ENCODE results near the gene MB21D2.
"Not testable (repeated sequence)": the region's sequence is repeated elsewhere in the genome, so short reads cannot be mapped to it uniquely, and the experiment has no call there.

Gene MB21D2

DNA sequence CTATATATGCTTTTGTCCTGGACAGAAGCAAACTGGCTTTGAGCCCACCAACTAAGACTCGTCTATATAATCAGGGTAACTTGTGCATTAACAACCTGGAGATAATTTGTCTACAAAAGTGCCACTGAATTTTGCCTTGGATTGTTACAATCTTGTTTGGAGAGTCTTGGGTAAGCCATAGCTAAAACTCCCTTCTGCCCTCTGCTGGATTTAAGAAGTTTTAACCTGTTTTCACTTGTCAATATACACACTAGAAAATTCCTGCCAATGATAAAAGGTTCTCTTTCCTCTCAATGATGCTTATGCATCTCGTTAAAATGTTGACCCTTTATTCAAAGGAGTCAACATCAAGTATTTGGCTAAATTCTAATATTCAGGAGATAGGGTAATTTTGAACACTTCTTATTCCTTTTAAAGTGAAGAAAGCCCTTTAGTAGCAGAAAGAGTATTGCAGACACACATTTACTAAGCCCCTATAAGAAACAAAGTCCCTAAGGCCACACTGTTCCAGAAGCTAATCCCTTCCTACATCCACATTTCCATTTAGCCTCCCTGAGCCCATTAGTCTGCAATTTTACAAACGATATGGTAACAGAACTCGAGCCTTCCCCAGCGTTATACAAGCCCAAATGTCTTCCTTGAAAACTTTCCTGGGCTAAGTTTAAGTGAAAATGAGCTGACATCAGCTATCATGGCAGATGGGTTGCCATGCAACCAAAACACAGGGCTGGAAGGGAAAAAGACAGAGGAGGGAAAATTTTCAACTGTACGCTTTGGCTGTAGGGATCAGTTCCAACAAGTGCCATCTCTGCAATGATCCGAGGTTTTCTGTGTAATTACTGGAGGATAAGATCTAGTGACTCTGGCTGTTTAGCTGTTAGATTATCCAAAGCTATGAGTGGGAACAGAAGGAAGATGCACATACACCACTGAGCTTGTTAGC, 114.4 kb downstream of the MB21D2 start:
- no peak for DNase-seq

DNA sequence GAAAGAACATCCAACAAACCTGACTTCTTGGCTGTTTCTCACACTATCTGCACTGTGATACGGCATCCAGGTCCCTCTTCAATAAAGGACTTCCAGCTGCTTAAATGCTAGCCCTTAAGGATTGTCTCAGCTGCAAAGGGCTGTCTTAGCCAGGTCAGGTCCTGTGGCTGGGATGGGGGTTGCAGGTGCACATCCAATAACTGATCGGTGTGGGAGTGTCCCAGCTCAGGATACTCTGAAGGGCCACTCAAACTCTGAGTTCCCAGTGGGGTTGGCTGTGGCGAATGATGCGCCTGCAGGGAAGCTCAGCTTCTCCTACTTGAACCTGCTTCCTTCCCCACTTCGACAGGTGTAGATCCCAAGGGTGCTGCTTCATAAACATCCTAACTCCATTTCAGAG, 115.7 kb downstream of the MB21D2 start:
- no peak for DNase-seq

GRCh38 chr3:192799721-192800120, 117.9 kb downstream of the MB21D2 start:
- DNase-seq = no peak

DNA sequence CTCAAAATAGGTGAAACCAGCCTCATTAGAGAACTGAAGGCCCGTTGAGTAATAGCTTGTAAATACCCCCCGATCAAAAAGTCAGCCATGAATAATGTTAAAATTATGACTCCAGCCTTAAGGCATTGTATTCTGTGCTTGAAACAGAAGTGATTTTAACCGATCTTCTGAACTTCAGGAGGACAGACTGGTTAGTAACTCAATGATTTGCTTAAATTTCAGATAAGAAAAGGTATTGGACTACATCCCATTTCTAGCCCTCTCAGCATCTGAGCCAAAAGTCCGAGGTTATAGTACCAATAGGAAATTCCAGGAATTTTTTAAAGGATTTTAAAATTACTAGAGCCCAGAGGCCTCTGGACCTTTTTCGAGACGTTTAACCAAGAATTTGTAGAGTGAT, 122.6 kb downstream of the MB21D2 start:
- DNase-seq = no peak

DNA sequence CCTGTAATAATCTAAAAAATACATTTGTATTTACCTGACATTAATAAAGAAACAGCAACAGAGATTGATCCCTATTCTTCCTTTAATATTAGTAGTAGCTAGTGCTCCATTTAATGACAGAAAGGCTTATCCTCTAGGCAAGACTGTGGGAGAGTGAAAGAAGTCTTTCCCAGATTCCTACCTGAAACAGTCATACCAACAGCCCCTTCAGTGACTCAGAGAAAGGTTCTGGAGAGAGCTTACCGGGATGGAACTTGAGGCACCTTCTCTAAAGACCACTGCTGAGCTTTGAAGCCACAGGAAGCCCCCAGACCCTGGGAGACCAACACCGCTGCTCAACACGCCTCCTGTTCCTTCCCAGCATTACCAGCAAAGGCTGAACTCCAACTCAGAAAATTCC, 123.4 kb downstream of the MB21D2 start:
- no peak for DNase-seq

- DNase-seq = not testable (repeated sequence)
Measured at GRCh38 chr3:192788816-192789515, 128.7 kb downstream of the MB21D2 start.

DNA sequence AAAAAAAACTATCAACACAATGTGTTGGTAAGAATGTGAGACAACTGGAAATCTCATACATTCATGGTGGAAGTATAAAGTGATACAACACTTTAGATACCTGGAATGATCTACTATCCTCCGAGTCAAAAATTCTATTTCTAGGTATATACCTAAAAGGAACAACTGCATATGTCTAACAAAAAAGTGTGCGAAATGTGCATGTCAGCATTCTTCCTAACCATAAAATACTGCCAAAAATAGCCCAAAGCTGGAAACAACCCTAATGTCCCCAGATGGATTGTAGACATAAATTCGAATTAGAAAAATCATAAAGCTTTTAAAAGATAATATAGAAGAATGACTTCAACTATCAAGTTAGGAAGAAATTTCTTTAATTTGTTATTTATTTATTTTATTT, 139.1 kb downstream of the MB21D2 start:
- no peak for DNase-seq

- DNase-seq = not testable (repeated sequence)
Measured at GRCh38 chr3:192774341-192774740, 143.3 kb downstream of the MB21D2 start.

GRCh38 chr3:192772240-192772894, 145.3 kb downstream of the MB21D2 start:
- DNase-seq = no peak

DNA sequence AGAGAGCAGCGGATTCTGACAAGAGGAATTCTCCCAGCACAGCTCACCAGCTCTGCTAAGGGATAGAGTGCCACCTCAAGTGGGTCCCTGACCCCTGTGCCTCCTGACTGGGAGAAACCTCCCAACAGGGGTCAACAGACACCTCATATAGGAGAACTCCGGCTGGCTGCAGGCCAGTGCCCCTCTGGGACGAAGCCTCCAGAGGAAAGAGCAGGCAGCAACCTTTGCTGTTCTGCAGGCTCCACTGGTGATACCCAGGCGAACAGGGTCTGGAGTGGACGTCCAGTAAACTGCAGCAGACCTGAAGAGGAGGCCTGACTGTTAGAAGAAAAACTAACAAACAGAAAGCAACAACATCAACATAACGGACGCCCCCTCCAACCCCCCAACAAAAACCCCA, 159.0 kb downstream of the MB21D2 start:
- DNase-seq = no peak

DNA sequence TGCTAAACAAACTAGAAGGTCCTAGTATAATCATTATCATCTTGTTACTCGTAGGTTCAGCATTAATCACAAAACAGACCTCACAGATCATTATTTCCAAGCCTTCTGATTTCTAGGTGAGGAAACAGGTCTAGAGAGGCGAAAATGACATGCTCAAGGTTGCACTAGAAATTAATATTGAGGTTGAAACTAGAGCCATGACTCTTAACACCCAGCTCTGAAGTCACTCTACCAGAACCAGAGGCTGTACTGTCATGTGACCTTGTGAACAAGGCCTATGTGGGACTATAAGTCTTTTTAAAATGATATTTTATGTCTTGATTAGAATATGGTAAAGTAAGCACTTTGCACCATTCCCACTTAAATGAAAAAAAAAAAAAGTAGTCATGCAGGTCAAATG, 166.5 kb downstream of the MB21D2 start:
- no peak for DNase-seq

DNA sequence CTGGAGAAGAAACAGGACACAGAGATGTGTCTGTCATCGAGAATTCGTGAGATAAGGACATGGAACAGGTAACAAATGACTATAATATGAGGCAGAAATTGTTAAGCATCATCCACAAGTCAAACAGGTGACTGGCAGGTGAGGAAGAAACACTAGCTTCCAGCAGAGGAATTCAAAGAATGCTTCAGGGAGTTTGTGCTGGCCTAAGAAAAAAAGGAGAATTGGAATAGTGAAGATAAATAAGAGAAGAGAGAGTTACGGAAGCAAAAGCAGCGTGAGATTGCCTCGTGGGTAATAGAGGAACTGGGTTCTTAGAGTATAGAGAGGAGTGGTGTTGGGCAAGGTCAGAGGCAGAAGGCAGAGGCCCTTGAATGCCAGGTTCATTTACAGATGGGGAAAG, 167.5 kb downstream of the MB21D2 start:
- no peak for DNase-seq

- no peak for DNase-seq
Measured at GRCh38 chr3:192747746-192748145, 169.9 kb downstream of the MB21D2 start.

- no peak for DNase-seq
Measured at GRCh38 chr3:192747145-192747544, 170.5 kb downstream of the MB21D2 start.
